ENCODE results near the gene FTCDNL1.

FTCDNL1 gene

DNA sequence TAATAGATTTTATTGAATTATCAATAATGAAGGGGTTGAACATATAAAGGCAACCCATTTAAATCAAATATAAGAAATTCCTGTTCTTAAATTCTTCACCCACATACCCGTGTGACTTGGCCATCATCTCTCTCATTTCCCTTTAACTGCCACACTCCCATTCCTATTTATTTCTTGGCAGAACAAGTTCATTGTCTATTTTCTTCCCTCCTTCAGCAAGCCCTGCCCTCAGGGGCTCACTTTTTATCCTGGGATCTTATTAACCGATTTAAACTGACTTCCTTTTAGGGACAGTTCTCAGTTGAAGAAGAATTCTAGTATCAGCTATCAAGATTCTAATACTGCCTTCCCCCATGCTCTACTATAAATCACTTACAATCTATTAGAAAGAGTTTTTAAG lies 123.2 kb downstream of the FTCDNL1 start:
- TF ChIP-seq, protein P1, sequence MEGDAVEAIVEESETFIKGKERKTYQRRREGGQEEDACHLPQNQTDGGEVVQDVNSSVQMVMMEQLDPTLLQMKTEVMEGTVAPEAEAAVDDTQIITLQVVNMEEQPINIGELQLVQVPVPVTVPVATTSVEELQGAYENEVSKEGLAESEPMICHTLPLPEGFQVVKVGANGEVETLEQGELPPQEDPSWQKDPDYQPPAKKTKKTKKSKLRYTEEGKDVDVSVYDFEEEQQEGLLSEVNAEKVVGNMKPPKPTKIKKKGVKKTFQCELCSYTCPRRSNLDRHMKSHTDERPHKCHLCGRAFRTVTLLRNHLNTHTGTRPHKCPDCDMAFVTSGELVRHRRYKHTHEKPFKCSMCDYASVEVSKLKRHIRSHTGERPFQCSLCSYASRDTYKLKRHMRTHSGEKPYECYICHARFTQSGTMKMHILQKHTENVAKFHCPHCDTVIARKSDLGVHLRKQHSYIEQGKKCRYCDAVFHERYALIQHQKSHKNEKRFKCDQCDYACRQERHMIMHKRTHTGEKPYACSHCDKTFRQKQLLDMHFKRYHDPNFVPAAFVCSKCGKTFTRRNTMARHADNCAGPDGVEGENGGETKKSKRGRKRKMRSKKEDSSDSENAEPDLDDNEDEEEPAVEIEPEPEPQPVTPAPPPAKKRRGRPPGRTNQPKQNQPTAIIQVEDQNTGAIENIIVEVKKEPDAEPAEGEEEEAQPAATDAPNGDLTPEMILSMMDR (IDR thresholded peaks at IDR 0.05; ENCODE audit: borderline replicate concordance, extremely low read depth, low read length, poor library complexity, severe bottlenecking): no peak
- no peak for TF ChIP-seq EZH2 (IDR thresholded peaks at IDR 0.05; ENCODE audit: borderline replicate concordance, low read depth, low read length, severe bottlenecking)
- no peaks in the 10 kb centered on the region for H3K27me3 ChIP-seq (ENCODE audit: insufficient read depth, low read length, poor library complexity)
- no peaks in the 10 kb centered on the region for H4K20me1 ChIP-seq (ENCODE audit: insufficient read depth, low read length)
- no peaks in the 10 kb centered on the region for H3K36me3 ChIP-seq (ENCODE audit: insufficient read depth, low read length)
- no peak overlapping the region for H3K4me3 ChIP-seq (ENCODE audit: low read depth in 1 of 2, low read length in 2 of 2)
- no peak overlapping the region for H3K4me2 ChIP-seq (ENCODE audit: insufficient read depth, low read length)
- DNase-seq (no peak), ATAC-seq (ENCODE audit: insufficient read depth, low read depth) (no peak)
- H3K9ac ChIP-seq (ENCODE audit: low read depth, low read length): no peak overlapping the region
- H3K9me3 ChIP-seq (ENCODE audit: insufficient read depth, low read length, severe bottlenecking): no peaks in the 10 kb centered on the region
- no peaks in the 10 kb centered on the region for H3K79me2 ChIP-seq (ENCODE audit: insufficient read depth, low read length)
- H2AFZ ChIP-seq (ENCODE audit: low read depth, low read length): no peak overlapping the region
- no peak overlapping the region for H3K27ac ChIP-seq (ENCODE audit: low read length)
- H3K4me1 ChIP-seq (ENCODE audit: insufficient read depth, low read length): no peaks in the 10 kb centered on the region

DNA sequence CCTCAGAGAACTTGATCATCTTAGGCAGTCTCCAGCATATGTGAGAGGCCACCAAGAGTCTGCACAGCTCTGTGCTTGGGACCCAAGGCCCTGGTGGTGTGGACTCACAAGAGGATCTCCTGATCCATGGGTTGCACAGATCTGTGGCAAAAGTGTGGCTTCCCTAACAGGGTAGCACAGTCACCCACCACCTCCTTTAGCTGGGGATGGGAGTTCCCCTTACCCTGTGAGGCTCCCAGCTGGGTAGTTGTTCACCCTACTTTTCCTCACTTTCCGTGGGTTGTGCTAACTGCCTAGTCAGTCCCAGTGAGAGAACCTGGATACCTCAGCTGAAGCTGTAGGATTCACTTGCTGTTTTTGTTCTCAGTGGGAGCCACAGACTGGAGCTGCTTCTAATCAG lies 123.7 kb downstream of the FTCDNL1 start:
- no peak for TF ChIP-seq EZH2 (IDR thresholded peaks at IDR 0.05; ENCODE audit: borderline replicate concordance, low read depth, low read length, severe bottlenecking)
- TF ChIP-seq, protein P1 (IDR thresholded peaks at IDR 0.05; ENCODE audit: borderline replicate concordance, extremely low read depth, low read length, poor library complexity, severe bottlenecking): no peak
- H2AFZ ChIP-seq (ENCODE audit: low read depth, low read length): no peak overlapping the region
- H3K9ac ChIP-seq (ENCODE audit: low read depth, low read length): no peak overlapping the region
- DNase-seq (no peak), ATAC-seq (ENCODE audit: insufficient read depth, low read depth) (no peak)
- H4K20me1 ChIP-seq (ENCODE audit: insufficient read depth, low read length): no peaks in the 10 kb centered on the region
- H3K4me2 ChIP-seq (ENCODE audit: insufficient read depth, low read length): no peak overlapping the region
- H3K27me3 ChIP-seq (ENCODE audit: insufficient read depth, low read length, poor library complexity): no peaks in the 10 kb centered on the region
- H3K4me1 ChIP-seq (ENCODE audit: insufficient read depth, low read length): no peaks in the 10 kb centered on the region
- no peaks in the 10 kb centered on the region for H3K79me2 ChIP-seq (ENCODE audit: insufficient read depth, low read length)
- H3K9me3 ChIP-seq (ENCODE audit: insufficient read depth, low read length, severe bottlenecking): no peaks in the 10 kb centered on the region
- H3K4me3 ChIP-seq (ENCODE audit: low read depth in 1 of 2, low read length in 2 of 2): no peak overlapping the region
- H3K36me3 ChIP-seq (ENCODE audit: insufficient read depth, low read length): no peaks in the 10 kb centered on the region
- no peak overlapping the region for H3K27ac ChIP-seq (ENCODE audit: low read length)

DNA sequence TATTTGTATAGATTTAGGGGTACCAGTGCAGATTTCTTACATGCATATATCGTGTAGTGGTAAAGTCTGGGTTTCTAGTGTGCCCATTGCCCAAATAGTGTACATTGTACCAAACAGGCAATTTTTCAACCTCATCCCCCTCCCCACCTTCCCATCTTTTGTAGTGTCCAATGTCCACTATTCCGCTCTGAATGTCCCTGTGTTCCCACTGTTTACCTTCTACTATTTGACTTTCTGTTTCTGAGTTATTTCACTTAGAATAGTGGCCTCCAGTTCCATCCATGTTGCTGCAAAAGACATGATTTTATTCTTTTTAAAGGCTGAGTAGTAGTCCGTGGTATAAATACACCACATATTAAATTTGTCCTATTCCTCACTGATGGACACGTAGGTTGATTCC lies 132.9 kb downstream of the FTCDNL1 start:
- no peaks in the 10 kb centered on the region for H3K9me3 ChIP-seq (ENCODE audit: insufficient read depth, low read length, severe bottlenecking)
- H3K27me3 ChIP-seq (ENCODE audit: insufficient read depth, low read length, poor library complexity): no peaks in the 10 kb centered on the region
- H4K20me1 ChIP-seq (ENCODE audit: insufficient read depth, low read length): no peaks in the 10 kb centered on the region
- no peak overlapping the region for H3K4me3 ChIP-seq (ENCODE audit: low read depth in 1 of 2, low read length in 2 of 2)
- no peak overlapping the region for H3K4me2 ChIP-seq (ENCODE audit: insufficient read depth, low read length)
- H3K9ac ChIP-seq (ENCODE audit: low read depth, low read length): no peak overlapping the region
- H3K36me3 ChIP-seq (ENCODE audit: insufficient read depth, low read length): no peaks in the 10 kb centered on the region
- TF ChIP-seq, protein P1 (IDR thresholded peaks at IDR 0.05; ENCODE audit: borderline replicate concordance, extremely low read depth, low read length, poor library complexity, severe bottlenecking): no peak
- no peak for TF ChIP-seq EZH2 (IDR thresholded peaks at IDR 0.05; ENCODE audit: borderline replicate concordance, low read depth, low read length, severe bottlenecking)
- H2AFZ ChIP-seq (ENCODE audit: low read depth, low read length): no peak overlapping the region
- no peak overlapping the region for H3K27ac ChIP-seq (ENCODE audit: low read length)
- no peaks in the 10 kb centered on the region for H3K79me2 ChIP-seq (ENCODE audit: insufficient read depth, low read length)
- no peak for DNase-seq
- H3K4me1 ChIP-seq (ENCODE audit: insufficient read depth, low read length): no peaks in the 10 kb centered on the region
- no peak for ATAC-seq (ENCODE audit: insufficient read depth, low read depth)

DNA sequence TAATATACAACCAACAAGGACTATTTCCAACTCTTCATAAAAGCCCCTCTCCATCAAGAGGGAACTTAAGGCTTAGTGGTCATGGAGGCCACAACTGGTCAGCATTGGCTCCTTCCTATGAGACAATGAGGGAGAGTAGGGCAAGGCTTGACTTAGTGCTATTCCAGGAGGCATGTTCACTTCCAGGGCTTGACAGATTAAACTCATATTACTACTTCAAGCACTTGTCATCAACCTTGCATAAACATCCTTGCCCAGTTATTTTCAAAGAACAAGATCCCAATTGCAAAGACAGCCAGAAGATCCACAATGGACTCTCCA lies 133.4 kb downstream of the FTCDNL1 start:
- no peaks in the 10 kb centered on the region for H3K79me2 ChIP-seq (ENCODE audit: insufficient read depth, low read length)
- H3K9ac ChIP-seq (ENCODE audit: low read depth, low read length): no peak overlapping the region
- no peak overlapping the region for H3K27ac ChIP-seq (ENCODE audit: low read length)
- H2AFZ ChIP-seq (ENCODE audit: low read depth, low read length): no peak overlapping the region
- H3K36me3 ChIP-seq (ENCODE audit: insufficient read depth, low read length): no peaks in the 10 kb centered on the region
- no peaks in the 10 kb centered on the region for H3K4me1 ChIP-seq (ENCODE audit: insufficient read depth, low read length)
- no peaks in the 10 kb centered on the region for H3K9me3 ChIP-seq (ENCODE audit: insufficient read depth, low read length, severe bottlenecking)
- TF ChIP-seq, protein P1 (IDR thresholded peaks at IDR 0.05; ENCODE audit: borderline replicate concordance, extremely low read depth, low read length, poor library complexity, severe bottlenecking): no peak
- no peak for TF ChIP-seq EZH2 (IDR thresholded peaks at IDR 0.05; ENCODE audit: borderline replicate concordance, low read depth, low read length, severe bottlenecking)
- H3K27me3 ChIP-seq (ENCODE audit: insufficient read depth, low read length, poor library complexity): no peaks in the 10 kb centered on the region
- no peaks in the 10 kb centered on the region for H4K20me1 ChIP-seq (ENCODE audit: insufficient read depth, low read length)
- ATAC-seq (ENCODE audit: insufficient read depth, low read depth) (no peak), DNase-seq (no peak)
- H3K4me2 ChIP-seq (ENCODE audit: insufficient read depth, low read length): no peak overlapping the region
- H3K4me3 ChIP-seq (ENCODE audit: low read depth in 1 of 2, low read length in 2 of 2): no peak overlapping the region

Data from DND-41 (cell line).